ENCODE data around the gene PGA3. TPM values are rescaled to one million over a fixed set of nuclear protein-coding genes. Genes with fewer than 3 reads are reported as not detected.
"Not testable (repeated sequence)": the region's sequence is repeated elsewhere in the genome, so short reads cannot be mapped to it uniquely, and the experiment has no call there.

PGA3 gene
- total RNA-seq (2014; rRNA removed; shearing (Covaris generic); ENCODE audit: low replicate concordance) = not detected in 2 replicates

GRCh38 chr11:61202950-61203746 lies at the start of gene PGA3:
Gene PGA3 (plus strand): TSS chr11:61203515. CDS start chr11:61203565, 50 bp downstream.
- H3K79me2 ChIP-seq (ENCODE audit: low read length); H2AFZ ChIP-seq (ENCODE audit: low read length); H3K4me3 ChIP-seq (ENCODE audit: low read length); H4K20me1 ChIP-seq (ENCODE audit: insufficient read depth, low read depth, low read length); DNase-seq; H3K27ac ChIP-seq (ENCODE audit: low read length); H3K9me2 ChIP-seq (replicated peaks; ENCODE audit: insufficient read depth, low read length); H3K9ac ChIP-seq (ENCODE audit: low read length); H3K27me3 ChIP-seq (ENCODE audit: low read length); H3K9me3 ChIP-seq (ENCODE audit: low read length); H3K4me2 ChIP-seq (ENCODE audit: low read depth, low read length, poor library complexity, severe bottlenecking); H3K36me3 ChIP-seq (ENCODE audit: insufficient read depth, low read length); H3K4me1 ChIP-seq (ENCODE audit: low read length): not testable (repeated sequence)

DNA sequence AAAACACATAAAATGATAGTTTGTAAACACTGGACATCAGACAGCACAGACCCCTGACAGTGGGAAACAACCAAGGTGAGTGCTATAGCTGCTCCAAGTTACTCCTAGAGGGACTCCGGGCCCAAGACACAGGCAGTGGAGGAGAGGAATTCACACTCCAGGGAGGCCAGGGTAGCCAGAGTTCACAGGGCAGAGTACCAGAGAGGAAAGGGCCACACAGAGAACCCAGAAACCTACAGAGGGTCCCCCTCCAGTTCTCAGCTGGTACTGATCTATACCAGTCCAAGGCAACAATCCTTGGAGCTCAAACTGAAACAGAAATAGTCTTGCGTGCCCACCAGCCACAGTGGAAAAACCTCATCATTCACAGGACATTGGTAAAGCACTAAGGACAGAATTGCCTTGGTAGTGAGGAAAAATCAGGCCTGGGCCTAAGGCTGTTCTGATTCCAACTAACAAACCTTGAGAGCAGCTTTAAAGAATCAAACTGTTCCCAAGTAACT lies 49.7 kb upstream of the PGA3 start:
- DNase-seq = no peak
- Histone ChIP-seq H3K79me2 (ENCODE audit: low read length) (peaks cover 100% of the 10 kb centered on the region), H3K4me1 (ENCODE audit: low read length) (peaks cover 13% of the 10 kb centered on the region), H2AFZ (ENCODE audit: low read length) (no peak overlapping the region), H3K9me2 (replicated peaks; ENCODE audit: insufficient read depth, low read length) (no peaks in the 10 kb centered on the region), H3K36me3 (ENCODE audit: insufficient read depth, low read length) (peaks cover 23% of the 10 kb centered on the region), H3K9me3 (ENCODE audit: low read length) (peaks cover 9% of the 10 kb centered on the region; the same call in 1 of the 2 replicates), H3K27me3 (ENCODE audit: low read length) (no peaks in the 10 kb centered on the region), H3K27ac (ENCODE audit: low read length) (no peak overlapping the region), H3K9ac (ENCODE audit: low read length) (no peak overlapping the region), H3K4me2 (ENCODE audit: low read depth, low read length, poor library complexity, severe bottlenecking) (no peak overlapping the region), H4K20me1 (ENCODE audit: insufficient read depth, low read depth, low read length) (no peaks in the 10 kb centered on the region), H3K4me3 (ENCODE audit: low read length) (no peak overlapping the region)

GRCh38 chr11:61154528-61154927 lies 48.8 kb upstream of the PGA3 start:
- Histone ChIP-seq H4K20me1 (ENCODE audit: insufficient read depth, low read depth, low read length) (no peaks in the 10 kb centered on the region), H3K36me3 (ENCODE audit: insufficient read depth, low read length) (peaks cover 23% of the 10 kb centered on the region), H3K9me3 (ENCODE audit: low read length) (peaks cover 9% of the 10 kb centered on the region; the same call in 1 of the 2 replicates), H3K9ac (ENCODE audit: low read length) (no peak overlapping the region), H3K4me3 (ENCODE audit: low read length) (no peak overlapping the region), H3K27me3 (ENCODE audit: low read length) (no peaks in the 10 kb centered on the region), H3K4me1 (ENCODE audit: low read length) (peaks cover 8% of the 10 kb centered on the region), H2AFZ (ENCODE audit: low read length) (no peak overlapping the region), H3K27ac (ENCODE audit: low read length) (no peak overlapping the region), H3K9me2 (replicated peaks; ENCODE audit: insufficient read depth, low read length) (no peaks in the 10 kb centered on the region), H3K4me2 (ENCODE audit: low read depth, low read length, poor library complexity, severe bottlenecking) (no peak overlapping the region), H3K79me2 (ENCODE audit: low read length) (peaks cover 99% of the 10 kb centered on the region)
- no peak for DNase-seq

- Histone ChIP-seq H3K4me1 (ENCODE audit: low read length) (peaks cover 6% of the 10 kb centered on the region), H3K27me3 (ENCODE audit: low read length) (no peaks in the 10 kb centered on the region), H3K9ac (ENCODE audit: low read length) (no peak overlapping the region), H4K20me1 (ENCODE audit: insufficient read depth, low read depth, low read length) (no peaks in the 10 kb centered on the region), H3K4me3 (ENCODE audit: low read length) (no peak overlapping the region), H3K27ac (ENCODE audit: low read length) (no peak overlapping the region), H3K79me2 (ENCODE audit: low read length) (peaks cover 97% of the 10 kb centered on the region), H3K9me3 (ENCODE audit: low read length) (peaks cover 9% of the 10 kb centered on the region; the same call in 1 of the 2 replicates), H2AFZ (ENCODE audit: low read length) (no peak overlapping the region), H3K9me2 (replicated peaks; ENCODE audit: insufficient read depth, low read length) (no peaks in the 10 kb centered on the region), H3K36me3 (ENCODE audit: insufficient read depth, low read length) (peaks cover 23% of the 10 kb centered on the region), H3K4me2 (ENCODE audit: low read depth, low read length, poor library complexity, severe bottlenecking) (no peak overlapping the region)
- no peak for DNase-seq
These were observed 48.0 kb upstream of the PGA3 start for GRCh38 chr11:61155312-61155711.

DNA sequence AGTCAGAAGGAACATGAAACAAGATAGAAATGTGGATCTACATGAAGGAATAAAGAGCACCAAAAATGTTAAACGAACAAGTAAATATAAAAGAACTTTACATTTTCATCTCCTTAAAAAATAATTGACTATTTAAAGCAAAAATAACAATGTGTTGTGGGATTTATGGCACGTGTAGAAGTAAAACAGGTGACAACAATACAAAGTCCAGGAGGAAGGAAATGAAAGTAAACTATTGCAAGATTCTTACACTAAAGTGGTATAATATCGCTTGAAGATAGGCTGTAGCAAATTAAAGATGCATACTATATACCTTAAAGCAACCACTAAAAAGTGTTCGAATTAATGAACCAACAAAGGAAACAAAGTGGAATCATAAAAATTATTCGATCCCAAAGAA lies 47.6 kb upstream of the PGA3 start:
- Histone ChIP-seq H3K27ac (ENCODE audit: low read length) (no peak overlapping the region), H4K20me1 (ENCODE audit: insufficient read depth, low read depth, low read length) (no peaks in the 10 kb centered on the region), H3K4me3 (ENCODE audit: low read length) (no peak overlapping the region), H3K9ac (ENCODE audit: low read length) (no peak overlapping the region), H3K9me2 (replicated peaks; ENCODE audit: insufficient read depth, low read length) (no peaks in the 10 kb centered on the region), H3K36me3 (ENCODE audit: insufficient read depth, low read length) (peaks cover 23% of the 10 kb centered on the region), H3K9me3 (ENCODE audit: low read length) (peaks cover 9% of the 10 kb centered on the region; the same call in 1 of the 2 replicates), H3K79me2 (ENCODE audit: low read length) (peaks cover 97% of the 10 kb centered on the region), H2AFZ (ENCODE audit: low read length) (no peak overlapping the region), H3K4me2 (ENCODE audit: low read depth, low read length, poor library complexity, severe bottlenecking) (no peak overlapping the region), H3K4me1 (ENCODE audit: low read length) (peaks cover 10% of the 10 kb centered on the region), H3K27me3 (ENCODE audit: low read length) (no peaks in the 10 kb centered on the region)
- no peak for DNase-seq

DNA sequence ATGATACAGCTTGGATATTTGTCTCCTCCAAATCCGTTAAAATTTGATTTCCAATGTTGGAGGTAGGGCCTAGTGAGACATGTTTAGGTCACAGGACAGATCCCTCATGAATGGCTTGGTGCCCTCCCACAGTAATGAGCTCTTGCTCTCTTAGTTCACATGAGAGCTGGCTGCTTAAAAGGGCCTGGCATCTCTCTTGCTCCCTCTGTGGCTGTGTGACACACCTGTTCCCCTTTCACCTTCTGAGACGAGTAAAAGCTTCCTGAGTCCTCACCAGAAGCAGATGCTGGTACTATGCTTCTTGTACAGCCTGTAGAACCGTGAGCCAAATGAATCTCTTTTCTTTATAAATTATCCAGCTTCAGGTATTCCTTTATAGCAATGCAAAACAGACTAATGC lies 45.6 kb upstream of the PGA3 start:
- peak; percentile 53 for DNase-seq
- H3K27me3 ChIP-seq (ENCODE audit: low read length) = no peaks in the 10 kb centered on the region
- no peak overlapping the region for H3K4me2 ChIP-seq (ENCODE audit: low read depth, low read length, poor library complexity, severe bottlenecking)
- no peak overlapping the region for H2AFZ ChIP-seq (ENCODE audit: low read length)
- peaks cover 23% of the 10 kb centered on the region for H3K36me3 ChIP-seq (ENCODE audit: insufficient read depth, low read length)
- peaks cover 9% of the 10 kb centered on the region; the same call in 1 of the 2 replicates for H3K9me3 ChIP-seq (ENCODE audit: low read length)
- peaks cover 83% of the 10 kb centered on the region for H3K79me2 ChIP-seq (ENCODE audit: low read length)
- no peaks in the 10 kb centered on the region for H3K9me2 ChIP-seq (replicated peaks; ENCODE audit: insufficient read depth, low read length)
- no peak overlapping the region for H3K9ac ChIP-seq (ENCODE audit: low read length)
- no peak overlapping the region for H3K27ac ChIP-seq (ENCODE audit: low read length)
- no peak overlapping the region for H3K4me3 ChIP-seq (ENCODE audit: low read length)
- peaks cover 20% of the 10 kb centered on the region for H3K4me1 ChIP-seq (ENCODE audit: low read length)
- no peaks in the 10 kb centered on the region for H4K20me1 ChIP-seq (ENCODE audit: insufficient read depth, low read depth, low read length)

- Histone ChIP-seq H3K9ac (ENCODE audit: low read length) (no peak overlapping the region), H2AFZ (ENCODE audit: low read length) (no peak overlapping the region), H3K9me3 (ENCODE audit: low read length) (peaks cover 9% of the 10 kb centered on the region; the same call in 1 of the 2 replicates), H3K9me2 (replicated peaks; ENCODE audit: insufficient read depth, low read length) (no peaks in the 10 kb centered on the region), H3K4me3 (ENCODE audit: low read length) (no peak overlapping the region), H3K4me1 (ENCODE audit: low read length) (peaks cover 20% of the 10 kb centered on the region), H3K27ac (ENCODE audit: low read length) (no peak overlapping the region), H3K79me2 (ENCODE audit: low read length) (peaks cover 72% of the 10 kb centered on the region), H3K27me3 (ENCODE audit: low read length) (no peaks in the 10 kb centered on the region), H3K36me3 (ENCODE audit: insufficient read depth, low read length) (peaks cover 23% of the 10 kb centered on the region), H3K4me2 (ENCODE audit: low read depth, low read length, poor library complexity, severe bottlenecking) (no peak overlapping the region), H4K20me1 (ENCODE audit: insufficient read depth, low read depth, low read length) (no peaks in the 10 kb centered on the region)
- no peak for DNase-seq
These were observed 44.5 kb upstream of the PGA3 start for GRCh38 chr11:61158691-61159381.
